ENCODE results near the gene SNRPA. TPM values are rescaled to one million over a fixed set of nuclear protein-coding genes. Genes with fewer than 3 reads are reported as not detected.
"Not testable (repeated sequence)": the region's sequence is repeated elsewhere in the genome, so short reads cannot be mapped to it uniquely, and the experiment has no call there.

Gene SNRPA
- total RNA-seq, 2 experiments from 2014 or later: 149 to 182 TPM

- no peak overlapping the region for H3K27ac Mint-ChIP-seq
- no peak for DNase-seq
These were observed 26.1 kb upstream of the SNRPA start for GRCh38 chr19:40724855-40725254.

GRCh38 chr19:40726279-40726678 lies 24.7 kb upstream of the SNRPA start:
- Mint-ChIP-seq H3K27ac (no peak overlapping the region), H3K27me3 (no peaks in the 10 kb centered on the region), H3K4me3 (no peak overlapping the region), H3K4me1 (peaks cover 12% of the 10 kb centered on the region), H3K36me3 (ENCODE audit: low read depth) (peaks cover 45% of the 10 kb centered on the region), H3K9me3 (no peaks in the 10 kb centered on the region)
- no peak for DNase-seq
- POLR2A ChIA-PET: no interaction called here
- CTCF ChIA-PET: interaction anchor here (0.6 to 2.3 kb wide), 4 partner anchors 8 to 90 kb away, joined by 4 to 9 read pairs (median 6); no protein-coding TSS in a partner anchor

More at GRCh38 chr19:40724855-40725254, 26.1 kb upstream of the SNRPA start:
- Mint-ChIP-seq H3K4me1 (peaks cover 25% of the 10 kb centered on the region), H3K27me3 (no peaks in the 10 kb centered on the region), H3K9me3 (no peaks in the 10 kb centered on the region), H3K36me3 (ENCODE audit: low read depth) (peaks cover 44% of the 10 kb centered on the region), H3K4me3 (no peak overlapping the region)
- POLR2A ChIA-PET: no interaction called here
- CTCF ChIA-PET: interaction anchor here (0.7 kb wide), 1 partner anchor 9 kb away, joined by 3 read pairs; no protein-coding TSS in a partner anchor

DNA sequence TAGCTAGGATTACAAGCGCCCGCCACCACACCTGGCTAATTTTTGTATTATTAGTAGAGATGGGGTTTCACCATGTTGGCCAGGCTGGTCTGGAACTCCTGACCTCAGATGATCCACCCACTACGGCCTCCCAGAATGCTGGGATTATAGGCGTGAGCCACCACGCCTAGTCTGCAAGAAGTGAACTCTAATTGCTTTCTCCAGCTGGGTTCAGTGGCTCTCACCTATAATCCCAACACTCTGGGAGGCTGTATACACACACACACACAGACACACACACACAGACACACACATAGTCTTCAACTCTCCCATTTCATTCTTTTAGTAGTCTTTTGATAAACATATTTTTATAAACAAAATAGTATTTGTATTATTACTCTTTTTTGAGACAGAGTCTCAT lies 20.9 kb upstream of the SNRPA start:
- H3K27me3 Mint-ChIP-seq, H3K27ac Mint-ChIP-seq, H3K4me3 Mint-ChIP-seq, H3K9me3 Mint-ChIP-seq, DNase-seq, POLR2A ChIA-PET, H3K4me1 Mint-ChIP-seq: not testable (repeated sequence)
- H3K36me3 Mint-ChIP-seq (ENCODE audit: low read depth): peaks cover 38% of the 10 kb centered on the region
- CTCF ChIA-PET: interaction anchor here (0.5 to 1.5 kb wide), 4 partner anchors 13 to 398 kb away, joined by 3 read pairs; partner anchors contain the start of genes COQ8B and ITPKC

DNA sequence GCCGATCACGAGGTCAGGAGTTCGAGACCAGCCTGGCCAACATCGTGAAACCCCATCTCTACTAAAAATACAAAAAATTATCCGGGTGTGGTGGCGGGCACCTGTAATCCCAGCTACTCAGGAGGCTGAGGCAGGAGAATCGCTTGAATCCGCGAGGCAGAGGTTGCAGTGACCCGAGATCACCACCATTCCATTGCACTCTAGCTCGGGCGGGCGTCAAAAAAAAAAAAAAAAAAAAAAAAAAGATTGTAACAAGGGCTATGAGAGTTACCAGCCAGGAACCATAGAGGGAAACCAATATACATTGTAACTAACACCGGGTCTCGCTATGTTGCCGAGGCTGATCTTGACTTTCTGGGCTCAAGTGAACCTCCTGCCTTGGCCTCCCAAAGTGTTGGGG lies 18.7 kb upstream of the SNRPA start:
- H3K9me3 Mint-ChIP-seq, POLR2A ChIA-PET, H3K4me3 Mint-ChIP-seq, DNase-seq, H3K27ac Mint-ChIP-seq, H3K27me3 Mint-ChIP-seq, CTCF ChIA-PET, H3K4me1 Mint-ChIP-seq: not testable (repeated sequence)
- H3K36me3 Mint-ChIP-seq (ENCODE audit: low read depth): peaks cover 33% of the 10 kb centered on the region

GRCh38 chr19:40733149-40733548 lies 17.9 kb upstream of the SNRPA start:
- DNase-seq: no peak

GRCh38 chr19:40735013-40735771 lies 15.8 kb upstream of the SNRPA start:
- Mint-ChIP-seq H3K27ac (no peak overlapping the region), H3K4me3 (no peak overlapping the region), H3K9me3 (no peaks in the 10 kb centered on the region), H3K27me3 (no peaks in the 10 kb centered on the region), H3K36me3 (ENCODE audit: low read depth) (peaks cover 32% of the 10 kb centered on the region), H3K4me1 (peaks cover 5% of the 10 kb centered on the region)
- no peak for DNase-seq
- POLR2A ChIA-PET: no interaction called here
- CTCF ChIA-PET: interaction anchor here (1.8 kb wide), 1 partner anchor 8 kb away, joined by 10 read pairs; no protein-coding TSS in a partner anchor

More at GRCh38 chr19:40733149-40733548, 17.9 kb upstream of the SNRPA start:
- Mint-ChIP-seq H3K27me3 (no peaks in the 10 kb centered on the region), H3K4me3 (no peak overlapping the region), H3K4me1 (no peaks in the 10 kb centered on the region), H3K9me3 (no peaks in the 10 kb centered on the region), H3K27ac (peak overlapping the region; percentile 13), H3K36me3 (ENCODE audit: low read depth) (peaks cover 36% of the 10 kb centered on the region)
- POLR2A ChIA-PET: no interaction called here
- CTCF ChIA-PET: interaction anchor here (1.8 kb wide), 1 partner anchor 10 kb away, joined by 10 read pairs; no protein-coding TSS in a partner anchor

GRCh38 chr19:40736661-40737060 lies 14.3 kb upstream of the SNRPA start:
- H3K36me3 Mint-ChIP-seq (ENCODE audit: low read depth): peaks cover 22% of the 10 kb centered on the region
- H3K4me1 Mint-ChIP-seq: peaks cover 5% of the 10 kb centered on the region
- H3K4me3 Mint-ChIP-seq: no peak overlapping the region
- no peaks in the 10 kb centered on the region for H3K27me3 Mint-ChIP-seq
- ChIA-PET CTCF (interaction anchor here (0.6 to 1.1 kb wide), 2 partner anchors 11 to 14 kb away, joined by 3 to 4 read pairs; partner anchors contain the start of gene ACTMAP), POLR2A (no interaction called here)
- no peak overlapping the region for H3K27ac Mint-ChIP-seq
- no peaks in the 10 kb centered on the region for H3K9me3 Mint-ChIP-seq
- no peak for DNase-seq

- Mint-ChIP-seq H3K4me1 (peaks cover 5% of the 10 kb centered on the region), H3K9me3 (no peaks in the 10 kb centered on the region), H3K27ac (no peak overlapping the region), H3K36me3 (ENCODE audit: low read depth) (peaks cover 22% of the 10 kb centered on the region), H3K4me3 (no peak overlapping the region), H3K27me3 (no peaks in the 10 kb centered on the region)
- CTCF ChIA-PET: interaction anchor here (1.6 kb wide), 1 partner anchor 40 kb away, joined by 4 read pairs; the partner anchor contains the start of gene RAB4B
- no peak for DNase-seq
- POLR2A ChIA-PET: no interaction called here
These were observed 13.8 kb upstream of the SNRPA start for GRCh38 chr19:40737102-40737644.

- no peak for DNase-seq
- no peaks in the 10 kb centered on the region for H3K27me3 Mint-ChIP-seq
- H3K4me1 Mint-ChIP-seq: peaks cover 5% of the 10 kb centered on the region
- no peak overlapping the region for H3K27ac Mint-ChIP-seq
- H3K4me3 Mint-ChIP-seq: no peak overlapping the region
- H3K9me3 Mint-ChIP-seq: no peaks in the 10 kb centered on the region
- CTCF ChIA-PET: interaction anchor here (1.0 kb wide), 1 partner anchor 15 kb away, joined by 3 read pairs; no protein-coding TSS in a partner anchor
- POLR2A ChIA-PET: interaction anchor here (0.6 kb wide), 1 partner anchor 59 kb away, joined by 4 read pairs; no protein-coding TSS in a partner anchor
- peaks cover 14% of the 10 kb centered on the region for H3K36me3 Mint-ChIP-seq (ENCODE audit: low read depth)
These were observed 11.8 kb upstream of the SNRPA start for GRCh38 chr19:40739030-40739839.

DNA sequence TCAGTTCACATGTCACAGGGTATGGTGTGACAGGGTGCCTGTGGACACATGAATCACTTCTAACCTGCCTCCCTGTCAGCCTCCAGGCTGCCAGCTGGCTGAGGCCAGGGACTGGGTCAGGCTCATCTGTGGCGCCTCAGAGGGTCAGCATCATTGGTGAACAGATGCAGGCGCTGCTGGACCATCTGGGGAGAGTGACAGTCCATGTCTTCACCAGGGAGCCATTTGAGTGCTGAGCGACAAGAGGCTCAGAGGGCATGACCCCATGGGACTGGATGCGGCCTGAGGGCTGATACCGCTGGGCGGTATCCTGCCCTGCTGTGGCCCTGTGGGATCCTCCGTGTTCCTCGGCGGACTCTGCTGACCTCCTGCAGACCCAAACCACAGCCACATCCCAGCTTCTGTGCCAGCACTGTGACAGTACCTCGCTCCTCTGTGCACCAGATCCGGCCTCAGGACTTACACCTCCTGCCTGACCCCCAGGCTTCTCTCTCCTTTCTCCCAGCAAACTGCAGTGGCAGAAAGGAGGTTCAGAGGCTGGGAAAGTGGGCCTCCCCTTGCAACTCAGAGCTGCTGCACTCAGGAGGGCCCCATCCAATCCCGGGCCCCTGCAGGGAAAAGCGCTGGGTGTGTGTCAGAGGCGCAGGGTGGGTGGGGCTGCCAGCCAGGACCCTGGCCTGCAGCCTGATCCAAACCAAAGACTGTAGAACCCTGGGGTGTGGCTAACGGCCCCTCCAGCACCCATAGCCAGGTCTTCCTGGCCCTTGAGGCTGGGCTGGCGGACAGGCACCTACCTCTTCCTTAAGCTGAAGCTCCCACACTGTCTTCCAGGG lies 10.9 kb upstream of the SNRPA start:
- DNase-seq: no peak
- POLR2A ChIA-PET: interaction anchor here (0.6 kb wide), 1 partner anchor 58 kb away, joined by 4 read pairs; no protein-coding TSS in a partner anchor
- H3K9me3 Mint-ChIP-seq: no peaks in the 10 kb centered on the region
- CTCF ChIA-PET: interaction anchor here (1.0 kb wide), 1 partner anchor 14 kb away, joined by 3 read pairs; no protein-coding TSS in a partner anchor
- no peak overlapping the region for H3K4me3 Mint-ChIP-seq
- H3K27ac Mint-ChIP-seq: no peak overlapping the region
- H3K4me1 Mint-ChIP-seq: peaks cover 5% of the 10 kb centered on the region
- peaks cover 14% of the 10 kb centered on the region for H3K36me3 Mint-ChIP-seq (ENCODE audit: low read depth)
- no peaks in the 10 kb centered on the region for H3K27me3 Mint-ChIP-seq

- DNase-seq: no peak
- Mint-ChIP-seq H3K36me3 (ENCODE audit: low read depth) (peaks cover 10% of the 10 kb centered on the region), H3K27me3 (no peaks in the 10 kb centered on the region), H3K9me3 (no peaks in the 10 kb centered on the region), H3K27ac (no peak overlapping the region), H3K4me1 (peaks cover 5% of the 10 kb centered on the region), H3K4me3 (no peak overlapping the region)
- ChIA-PET POLR2A (no interaction called here), CTCF (interaction anchor here (0.6 kb wide), 1 partner anchor 52 kb away, joined by 4 read pairs; no protein-coding TSS in a partner anchor)
These were observed 10.3 kb upstream of the SNRPA start for GRCh38 chr19:40740747-40741146.
